Right atrium auricular region (tissue), 2 donors: ENCODE data around the gene SCN9A. TPM values are rescaled to one million over a fixed set of nuclear protein-coding genes. Genes with fewer than 3 reads are reported as not detected.

Experiments
- DNase-seq: peaks from one replicate; pipeline ENCODE4 v3.0.0-alpha.2; 2019; ENCODE audit warnings: low spot score
- H3K27ac ChIP-seq, 2 donors: fragments of 200-600 bp; sonication (generic); 1 replicate in 1 of 2; 2 replicates in 1 of 2; pipeline ENCODE4 v1.5.1; 2016 to 2019
- H3K27me3 ChIP-seq, 2 donors: fragments of 200-600 bp; sonication (generic); one replicate each; pipeline versions ENCODE4 v1.5.1 to v1.6.0; 2017 to 2019
- H3K36me3 ChIP-seq: fragments of 200-600 bp; sonication (generic); one replicate; pipeline ENCODE4 v1.5.1; 2016
- H3K4me1 ChIP-seq, 2 donors: fragments of 200-600 bp; sonication (generic); one replicate each; pipeline versions ENCODE4 v1.5.1 to v1.6.0; 2017 to 2019
- H3K4me3 ChIP-seq, 2 donors: fragments of 200-600 bp; sonication (generic); 1 replicate in 1 of 2; 2 replicates in 1 of 2; pipeline ENCODE4 v1.5.1; 2017 to 2019; ENCODE audit warnings: mild to moderate bottlenecking in 1 of 2, moderate library complexity in 1 of 2
- H3K9me3 ChIP-seq, 2 donors: fragments of 200-600 bp; sonication (generic); one replicate each; pipeline ENCODE4 v1.5.1; 2019
- CTCF ChIP-seq, 2 donors: fragments of 200-600 bp; sonication (generic); IDR thresholded peaks; one replicate each; pipeline ENCODE4 v1.5.1; 2019; ENCODE audit warnings: antibody characterized with exemption in 2 of 2
- total RNA-seq, 2 donors: library from RNA; depleted of rRNA; stranded (reverse); fragments of >200 nt; gene quantifications; one replicate each; pipeline ENCODE4 v1.1.0, GENCODE V29; 2016

Gene SCN9A
- total RNA-seq, 2 donors from 2014 or later, result 0.51 to 1.1 TPM

DNA sequence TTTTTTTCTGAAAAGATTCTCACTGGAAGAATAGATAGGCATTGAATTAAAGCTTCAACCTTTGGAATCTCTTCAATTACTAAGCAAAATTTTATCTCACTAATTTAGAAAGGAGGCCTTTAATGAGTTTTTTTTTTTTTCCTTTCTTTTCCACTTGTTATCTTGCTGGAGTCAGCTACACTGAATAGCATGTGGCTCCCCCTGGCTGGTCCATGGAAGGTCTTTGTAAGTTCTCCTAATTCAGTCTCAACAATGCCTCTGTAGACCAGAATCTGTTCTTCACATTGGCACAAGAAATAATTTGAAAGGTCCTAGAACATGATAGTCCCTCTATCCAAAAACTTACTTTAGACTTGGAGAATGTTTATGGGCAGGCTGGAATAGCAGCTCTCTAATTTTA lies 223.7 kb downstream of the SCN9A start:
- H3K36me3 ChIP-seq, result no peaks in the 10 kb centered on the region
- DNase-seq, result no peak
- H3K4me3 ChIP-seq, result no peak overlapping the region
- H3K4me1 ChIP-seq, result no peaks in the 10 kb centered on the region
- no peak overlapping the region for H3K27ac ChIP-seq
- TF ChIP-seq CTCF (IDR thresholded peaks at IDR 0.05), result no peak
- H3K9me3 ChIP-seq, result no peaks in the 10 kb centered on the region
- H3K27me3 ChIP-seq, result no peaks in the 10 kb centered on the region

DNA sequence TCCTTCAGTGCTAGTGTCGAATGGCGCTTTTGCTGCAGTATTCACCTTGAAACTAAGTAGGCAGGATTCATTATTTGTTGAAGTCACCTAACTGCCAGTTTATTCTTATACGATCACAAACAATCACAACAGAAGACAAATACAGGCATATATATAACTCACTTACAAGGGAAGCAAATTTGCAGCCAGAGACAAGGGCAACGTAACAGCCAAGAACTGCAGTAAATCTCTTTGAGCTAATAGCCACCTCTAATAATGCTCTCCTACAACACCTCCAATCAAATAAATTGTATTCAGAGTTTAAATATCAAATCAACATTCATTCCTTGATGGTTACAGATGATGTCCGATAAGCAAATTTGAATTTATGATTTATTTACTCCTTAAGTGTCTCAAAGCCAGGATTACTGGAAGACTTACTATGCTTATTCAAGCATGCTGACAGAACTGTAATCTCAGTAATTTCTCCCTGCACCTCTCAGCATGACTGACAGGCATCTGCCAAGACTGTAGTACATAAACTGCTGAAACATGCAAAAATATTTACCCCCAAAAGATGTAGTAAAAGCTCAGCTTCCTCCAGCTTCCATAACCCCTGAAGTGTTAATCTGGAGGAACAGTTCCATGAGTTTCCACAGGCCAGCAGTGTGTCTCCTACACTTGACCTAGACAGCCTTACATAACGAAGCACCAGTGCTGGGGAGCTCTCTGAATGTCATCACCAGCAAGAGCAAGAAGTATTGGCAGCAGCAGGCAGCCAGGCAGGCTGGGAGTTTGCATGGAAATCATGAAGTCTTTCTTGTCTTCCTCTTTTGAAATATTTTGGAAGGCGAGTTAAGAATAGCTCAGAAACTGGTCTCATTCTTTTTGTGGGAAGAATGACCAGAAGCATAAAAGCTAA lies 227.0 kb downstream of the SCN9A start:
- no peaks in the 10 kb centered on the region for H3K4me1 ChIP-seq
- H3K9me3 ChIP-seq, result no peaks in the 10 kb centered on the region
- no peak overlapping the region for H3K27ac ChIP-seq
- no peak for DNase-seq
- no peaks in the 10 kb centered on the region for H3K36me3 ChIP-seq
- no peaks in the 10 kb centered on the region for H3K27me3 ChIP-seq
- TF ChIP-seq CTCF (IDR thresholded peaks at IDR 0.05), result no peak
- H3K4me3 ChIP-seq, result no peak overlapping the region

- Histone ChIP-seq H3K9me3 (no peaks in the 10 kb centered on the region), H3K27me3 (no peaks in the 10 kb centered on the region), H3K4me1 (no peaks in the 10 kb centered on the region), H3K27ac (no peak overlapping the region), H3K36me3 (no peaks in the 10 kb centered on the region), H3K4me3 (no peak overlapping the region)
- no peak for DNase-seq
- no peak for TF ChIP-seq CTCF (IDR thresholded peaks at IDR 0.05)
These were observed 227.9 kb downstream of the SCN9A start for GRCh38 chr2:166147883-166148282.

Other genes starting within 250 kb of the SCN9A start
- under 1 TPM in 1 of 2 donors, not detected in 1; 0.44 TPM for gene SCN1A, start 247.9 kb downstream of the SCN9A start, total RNA-seq
- 10 to 100 TPM in 1 of 2 donors, 1 to 10 TPM in 1; 6.2 to 30.6 TPM for gene SCN7A, start 118.3 kb upstream of the SCN9A start, total RNA-seq